H1 (cell line): Measurements from ENCODE around the gene PKIB. TPM values are rescaled to one million over a fixed set of nuclear protein-coding genes. Genes with fewer than 3 reads are reported as not detected.

Experiments
- CTCF ChIA-PET: fragments of 300-600 bp; sonication (Branson Sonifier 250); formaldehyde crosslinking; loops from one replicate; lab custom pipeline; 2021; ENCODE audit not compliant: partially characterized antibody; lab: Charles Lee
- POLR2A ChIA-PET: fragments of 300-600 bp; sonication (Branson Sonifier 250); formaldehyde crosslinking; loops from one replicate; lab custom pipeline; 2021; ENCODE audit warnings: inconsistent platforms; ENCODE audit not compliant: partially characterized antibody; lab: Charles Lee
- DNase-seq, 2 experiments: peaks; one replicate each; pipeline versions ENCODE4 v3.0.0 to v3.0.0-alpha.2; 2010 to 2022; ENCODE audit warnings: low spot score in 2 of 2, low read depth in 1 of 2, mixed read lengths in 1 of 2
- FAIRE-seq: peaks from 2 replicates; lab custom pipeline; 2011; peaks lifted over from hg19 to GRCh38; lab: Jason Lieb, UNC
- H2AFZ ChIP-seq: 2 replicates; pipeline ENCODE4 v1.8.1; 2012; ENCODE audit warnings: low read length, inconsistent platforms
- H2AK5ac ChIP-seq: 2 replicates; pipeline ENCODE4 v1.6.1; 2013; ENCODE audit warnings: low read depth, low read length
- H2BK120ac ChIP-seq: replicated peaks from 2 replicates; pipeline ENCODE3; 2013; ENCODE audit warnings: low read depth, low read length, inconsistent platforms
- H2BK12ac ChIP-seq: 2 replicates; pipeline ENCODE4 v1.6.1; 2013; ENCODE audit warnings: low read depth, low read length
- H2BK15ac ChIP-seq: 2 replicates; pipeline ENCODE4 v1.6.1; 2013; ENCODE audit warnings: low read length
- H2BK20ac ChIP-seq: 2 replicates; pipeline ENCODE4 v1.6.1; 2013; ENCODE audit warnings: low read length
- H2BK5ac ChIP-seq: 2 replicates; pipeline ENCODE4 v1.6.1; 2013; ENCODE audit warnings: low read depth, low read length
- H3K14ac ChIP-seq: 2 replicates; pipeline ENCODE4 v1.6.1; 2013; ENCODE audit warnings: inconsistent platforms; ENCODE audit not compliant: insufficient read length
- H3K18ac ChIP-seq: 2 replicates; pipeline ENCODE4 v1.6.1; 2013; ENCODE audit warnings: low read length; ENCODE audit errors: extremely low read depth
- H3K23ac ChIP-seq: 2 replicates; pipeline ENCODE4 v1.6.1; 2013; ENCODE audit warnings: inconsistent platforms; ENCODE audit not compliant: insufficient read length
- H3K23me2 ChIP-seq: 2 replicates; pipeline ENCODE4 v1.6.1; 2013; ENCODE audit warnings: low read depth, low read length
- H3K27ac ChIP-seq: 2 replicates; pipeline ENCODE4 v1.6.1; 2011; ENCODE audit warnings: low read depth, low read length, inconsistent platforms
- H3K27me3 ChIP-seq, 4 experiments: replicated peaks in 1 of 4; 1 replicate in 1 of 4; 2 replicates in 3 of 4; pipeline versions ENCODE4 v1.6.1 to v1.8.1; 2011 to 2013; ENCODE audit warnings: low read length in 3 of 4, mild to moderate bottlenecking in 3 of 4, inconsistent platforms in 2 of 4, mixed read lengths in 2 of 4, moderate library complexity in 1 of 4; ENCODE audit not compliant: control insufficient read depth in 3 of 4, insufficient read depth in 3 of 4; ENCODE audit errors: extremely low read depth in 1 of 4
- H3K36me3 ChIP-seq, 4 experiments: 2 replicates each; pipeline versions ENCODE4 v1.6.1 to v1.8.1; 2011 to 2013; ENCODE audit warnings: mild to moderate bottlenecking in 4 of 4, low read length in 3 of 4, moderate library complexity in 2 of 4, control low read depth in 1 of 4, inconsistent platforms in 1 of 4; ENCODE audit not compliant: insufficient read depth in 4 of 4, control insufficient read depth in 2 of 4
- H3K4ac ChIP-seq: replicated peaks from 2 replicates; pipeline ENCODE3; 2013; ENCODE audit warnings: low read length, low read depth, mixed read lengths, inconsistent platforms; ENCODE audit not compliant: insufficient read length
- H3K4me1 ChIP-seq, 4 experiments: replicated peaks in 1 of 4; 1 replicate in 1 of 4; 2 replicates in 3 of 4; pipeline versions ENCODE4 v1.6.1 to v1.8.1; 2011 to 2013; ENCODE audit warnings: low read length in 3 of 4, inconsistent platforms in 2 of 4, mixed read lengths in 1 of 4; ENCODE audit not compliant: insufficient read depth in 4 of 4, control insufficient read depth in 3 of 4
- H3K4me2 ChIP-seq, 2 experiments: 2 replicates each; pipeline versions ENCODE4 v1.6.1 to v1.8.1; 2011 to 2013; ENCODE audit warnings: low read depth in 2 of 2, low read length in 2 of 2, control low read depth in 1 of 2, inconsistent platforms in 1 of 2, mild to moderate bottlenecking in 1 of 2; ENCODE audit not compliant: insufficient read depth in 1 of 2
- H3K4me3 ChIP-seq, 4 experiments: fragments of 200-600, 300-600 bp in 1 of 4; sonication (generic), shearing (Covaris generic), sonication (Bioruptor Twin) in 1 of 4; 2 replicates each; pipeline versions ENCODE4 v1.5.1 to v1.8.1; 2011 to 2016; ENCODE audit warnings: low read length in 4 of 4, low read depth in 3 of 4, control low read depth in 2 of 4, inconsistent platforms in 2 of 4, mild to moderate bottlenecking in 2 of 4, mixed read lengths in 1 of 4, moderate library complexity in 1 of 4; ENCODE audit not compliant: insufficient read depth in 2 of 4; ENCODE audit errors: extremely low read depth in 1 of 4
- H3K56ac ChIP-seq: replicated peaks from 2 replicates; pipeline ENCODE3; 2013; ENCODE audit warnings: low read depth, mild to moderate bottlenecking, mixed read lengths, low read length, inconsistent platforms; ENCODE audit not compliant: insufficient read length
- H3K79me1 ChIP-seq: 2 replicates; pipeline ENCODE4 v1.6.1; 2013; ENCODE audit warnings: low read depth, low read length, control low read depth
- H3K79me2 ChIP-seq, 2 experiments: 2 replicates each; pipeline versions ENCODE4 v1.6.1 to v1.8.1; 2012 to 2013; ENCODE audit warnings: low read length in 2 of 2, mild to moderate bottlenecking in 2 of 2, inconsistent platforms in 1 of 2; ENCODE audit not compliant: insufficient read depth in 2 of 2, control insufficient read depth in 1 of 2
- H3K9ac ChIP-seq, 4 experiments: replicated peaks in 1 of 4; 1 replicate in 1 of 4; 2 replicates in 3 of 4; pipeline versions ENCODE4 v1.6.1 to v1.8.1; 2011 to 2013; ENCODE audit warnings: low read depth in 3 of 4, low read length in 3 of 4, control low read depth in 2 of 4, mild to moderate bottlenecking in 2 of 4, moderate library complexity in 2 of 4, inconsistent platforms in 1 of 4; ENCODE audit errors: extremely low read depth in 1 of 4
- H3K9me3 ChIP-seq, 2 experiments: 2 replicates each; pipeline versions ENCODE4 v1.6.1 to v1.8.1; 2012 to 2013; ENCODE audit warnings: mild to moderate bottlenecking in 2 of 2, moderate library complexity in 2 of 2, control low read depth in 1 of 2, inconsistent platforms in 1 of 2, low read depth in 1 of 2, low read length in 1 of 2, mixed read lengths in 1 of 2; ENCODE audit not compliant: insufficient read depth in 2 of 2
- H4K20me1 ChIP-seq, 2 experiments: replicated peaks in 1 of 2; 2 replicates each; pipeline versions ENCODE3 to v1.8.1; 2011 to 2013; ENCODE audit warnings: inconsistent platforms in 2 of 2, low read length in 2 of 2, mild to moderate bottlenecking in 1 of 2; ENCODE audit not compliant: insufficient read depth in 2 of 2, control insufficient read depth in 1 of 2
- H4K5ac ChIP-seq: 2 replicates; pipeline ENCODE4 v1.6.1; 2013; ENCODE audit warnings: low read length, low read depth, mixed read lengths, inconsistent platforms; ENCODE audit not compliant: insufficient read length
- H4K8ac ChIP-seq: 2 replicates; pipeline ENCODE4 v1.8.0; 2013; ENCODE audit warnings: mild to moderate bottlenecking, moderate library complexity, low read length, inconsistent platforms; ENCODE audit not compliant: insufficient read depth; ENCODE audit errors: extremely low read depth
- H4K91ac ChIP-seq: replicated peaks from 2 replicates; pipeline ENCODE3; 2013; ENCODE audit warnings: low read length, mixed read lengths, inconsistent platforms; ENCODE audit not compliant: insufficient read length
- CTCF ChIP-seq, 3 experiments: IDR thresholded peaks; 1 replicate in 2 of 3; 2 replicates in 1 of 3; pipeline versions ENCODE4 v1.5.1 to v1.6.1; 2011; ENCODE audit warnings: low read length in 3 of 3, mild to moderate bottlenecking in 3 of 3, inconsistent platforms in 2 of 3, low read depth in 1 of 3, moderate library complexity in 1 of 3; ENCODE audit not compliant: insufficient read depth in 1 of 3; ENCODE audit errors: control extremely low read depth in 1 of 3
- POU5F1 ChIP-seq: IDR thresholded peaks from 2 replicates; pipeline ENCODE4 v1.6.1; 2011; ENCODE audit warnings: low read depth, mild to moderate bottlenecking, low read length, moderate library complexity
- RAD21 ChIP-seq, 2 experiments: IDR thresholded peaks in 1 of 2; conservative IDR thresholded peaks in 1 of 2; 2 replicates each; pipeline ENCODE4 v1.6.1; 2011; ENCODE audit warnings: low read depth in 2 of 2, low read length in 2 of 2, improper control_type of control experiment in 1 of 2, inconsistent platforms in 1 of 2, mild to moderate bottlenecking in 1 of 2, moderate library complexity in 1 of 2
- WGBS, 2 experiments: shearing (Covaris generic) in 1 of 2; methylation state at CpG; one replicate each; pipeline versions ENCODE4 v1.1.6 to v1.1.7; 2013 to 2015; ENCODE audit warnings: low lambda C conversion rate in 2 of 2, mixed read lengths in 2 of 2, inconsistent platforms in 1 of 2, low coverage in 1 of 2, missing lambda C conversion rate in 1 of 2; ENCODE audit not compliant: insufficient replicate concordance in 2 of 2, insufficient coverage in 1 of 2, insufficient read length in 1 of 2; ENCODE audit errors: extremely low coverage in 1 of 2, missing lambda C conversion rate in 1 of 2; 5-methylcytosine and 5-hydroxymethylcytosine counted together
- polyA plus RNA-seq, 7 experiments: library from polyadenylated mRNA; depleted of rRNA in 3 of 7; stranded (reverse) in 5 of 7; unstranded in 2 of 7; fragments of >200 nt in 5 of 7; fragments of 200-250 nt in 2 of 7; gene quantifications; 1 replicate in 5 of 7; 2 replicates in 1 of 7; 4 replicates in 1 of 7; pipeline versions ENCODE4 v1.2.1 to v1.2.3, GENCODE V29; 2011 to 2013; ENCODE audit warnings: missing spikeins in 2 of 7, mixed read lengths in 2 of 7
- total RNA-seq: library from RNA; stranded (reverse); fragmentation: NEBNext Ultra II Directional; extraction: Animal tissue kit (Norgen Biotek cat#: 25700); gene quantifications from 2 replicates; pipeline ENCODE4 v1.2.1, GENCODE V29; 2021

The PKIB gene
- total and polyA plus RNA-seq, 2 of the 8 experiments (the other 6 are each of a cell fraction or from before 2014, with no cell fraction given) = 13.5 to 73.3 TPM

GRCh38 chr6:122770835-122771601 lies 160.8 kb downstream of the PKIB start:
- 72% methylated on average over 1 of the region's 1 CpG; no CpG with 5 or more reads in 1 of the 2 experiments for WGBS, 2 experiments
- no peak overlapping the region for H2BK12ac ChIP-seq
- H3K4me2 ChIP-seq = no peak overlapping the region
- H3K27me3 ChIP-seq = no peaks in the 10 kb centered on the region
- H3K27ac ChIP-seq = no peak overlapping the region
- H2BK15ac ChIP-seq = no peak overlapping the region
- H3K23ac ChIP-seq = no peak overlapping the region
- no peak overlapping the region for H3K14ac ChIP-seq
- TF ChIP-seq RAD21 (IDR thresholded peaks at IDR 0.05 in 1 of 2, conservative IDR thresholded peaks at IDR 0.05 in 1 of 2; ENCODE audit: low read depth in 2 of 2, low read length in 2 of 2) (peak; percentile 44 to 52), POU5F1 (no peak), CTCF (IDR thresholded peaks at IDR 0.05; ENCODE audit: control extremely low read depth in 1 of 3, insufficient read depth in 1 of 3, low read depth in 1 of 3, low read length in 3 of 3) (peak in 2 of 3 experiments; percentile 32 to 36; a peak in 3 of 4 replicates)
- H3K4me3 ChIP-seq = no peak overlapping the region
- no peak overlapping the region for H3K56ac ChIP-seq
- no peaks in the 10 kb centered on the region for H3K79me1 ChIP-seq
- no peak overlapping the region for H2BK20ac ChIP-seq
- no peaks in the 10 kb centered on the region for H3K9me3 ChIP-seq
- no peaks in the 10 kb centered on the region for H4K20me1 ChIP-seq
- H3K9ac ChIP-seq = no peak overlapping the region
- H4K5ac ChIP-seq = no peak overlapping the region
- no peak overlapping the region for H2BK5ac ChIP-seq
- no peaks in the 10 kb centered on the region for H3K4me1 ChIP-seq
- H2BK120ac ChIP-seq = no peak overlapping the region
- FAIRE-seq = no peak
- no peak for DNase-seq
- H4K8ac ChIP-seq = no peak overlapping the region
- H2AK5ac ChIP-seq = no peak overlapping the region
- no peak overlapping the region for H4K91ac ChIP-seq
- H3K4ac ChIP-seq = no peak overlapping the region
- H3K36me3 ChIP-seq = no peaks in the 10 kb centered on the region
- ChIA-PET POLR2A (interaction anchor here (0.5 to 1.1 kb wide), 2 partner anchors 10 to 16 kb away, joined by 5 to 6 read pairs; no protein-coding TSS in a partner anchor), CTCF (interaction anchor here (0.6 to 1.3 kb wide), 8 partner anchors 9 to 279 kb away, joined by 3 to 10 read pairs (median 4); partner anchors contain the start of genes FABP7 and SMPDL3A)
- no peaks in the 10 kb centered on the region for H3K79me2 ChIP-seq
- H2AFZ ChIP-seq = no peak overlapping the region
- H3K23me2 ChIP-seq = no peaks in the 10 kb centered on the region
- no peak overlapping the region for H3K18ac ChIP-seq
